HG03045 (cell line): ENCODE measurements around the gene AGPAT2.

ENCODE experiments used
- ATAC-seq: cut with Tn5 transposase; IDR thresholded peaks from one replicate; pipeline ENCODE4 v1.9.1; 2021; ENCODE audit warnings: mild to moderate bottlenecking, moderate library complexity; ENCODE audit not compliant: unreplicated experiment

AGPAT2 gene

DNA sequence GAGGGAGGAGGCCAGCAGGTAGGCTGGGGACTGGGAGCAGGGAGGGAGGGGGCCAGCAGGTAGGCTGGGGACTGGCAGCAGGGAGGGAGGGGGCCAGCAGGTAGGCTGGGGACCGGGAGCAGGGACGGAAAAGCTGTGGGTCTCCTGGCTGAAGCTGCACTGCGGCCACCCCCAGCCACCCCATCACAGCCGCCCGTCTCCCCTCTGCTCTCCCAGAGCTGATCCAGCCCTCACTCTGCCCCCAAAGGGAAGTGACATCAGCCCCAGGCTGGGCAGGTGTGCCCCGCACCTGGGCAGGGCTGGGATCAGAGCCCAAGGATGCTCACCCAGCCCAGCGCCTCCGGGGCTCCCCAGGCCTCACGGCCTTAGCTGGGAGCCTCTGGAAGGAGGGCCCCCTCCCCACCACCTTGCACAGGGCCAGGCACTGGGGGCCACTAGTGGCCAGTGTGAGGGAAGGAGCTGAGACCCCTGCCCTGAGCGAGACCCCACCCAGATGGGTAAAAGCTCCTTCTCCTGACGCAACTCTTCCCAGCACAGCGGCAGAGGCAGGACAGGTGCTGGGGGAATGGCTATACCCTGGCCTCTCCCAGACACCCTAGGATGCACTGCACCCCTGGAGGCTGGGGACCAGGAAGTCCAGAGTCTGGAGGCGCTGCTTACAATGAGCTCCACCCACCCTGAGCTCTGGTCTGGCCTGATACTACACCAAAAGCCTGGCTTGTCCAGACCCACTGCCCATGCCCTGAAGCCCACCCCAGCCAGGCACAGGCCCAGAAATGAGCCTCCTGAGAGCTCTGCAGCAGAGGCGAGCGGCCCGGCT is 11.6 kb downstream of the AGPAT2 start:
- ATAC-seq, result no peak

GRCh38 chr9:136674786-136675349 is 12.4 kb downstream of the AGPAT2 start:
- ATAC-seq, result no peak

GRCh38 chr9:136673975-136674785 is 13.1 kb downstream of the AGPAT2 start:
- ATAC-seq, result no peak

DNA sequence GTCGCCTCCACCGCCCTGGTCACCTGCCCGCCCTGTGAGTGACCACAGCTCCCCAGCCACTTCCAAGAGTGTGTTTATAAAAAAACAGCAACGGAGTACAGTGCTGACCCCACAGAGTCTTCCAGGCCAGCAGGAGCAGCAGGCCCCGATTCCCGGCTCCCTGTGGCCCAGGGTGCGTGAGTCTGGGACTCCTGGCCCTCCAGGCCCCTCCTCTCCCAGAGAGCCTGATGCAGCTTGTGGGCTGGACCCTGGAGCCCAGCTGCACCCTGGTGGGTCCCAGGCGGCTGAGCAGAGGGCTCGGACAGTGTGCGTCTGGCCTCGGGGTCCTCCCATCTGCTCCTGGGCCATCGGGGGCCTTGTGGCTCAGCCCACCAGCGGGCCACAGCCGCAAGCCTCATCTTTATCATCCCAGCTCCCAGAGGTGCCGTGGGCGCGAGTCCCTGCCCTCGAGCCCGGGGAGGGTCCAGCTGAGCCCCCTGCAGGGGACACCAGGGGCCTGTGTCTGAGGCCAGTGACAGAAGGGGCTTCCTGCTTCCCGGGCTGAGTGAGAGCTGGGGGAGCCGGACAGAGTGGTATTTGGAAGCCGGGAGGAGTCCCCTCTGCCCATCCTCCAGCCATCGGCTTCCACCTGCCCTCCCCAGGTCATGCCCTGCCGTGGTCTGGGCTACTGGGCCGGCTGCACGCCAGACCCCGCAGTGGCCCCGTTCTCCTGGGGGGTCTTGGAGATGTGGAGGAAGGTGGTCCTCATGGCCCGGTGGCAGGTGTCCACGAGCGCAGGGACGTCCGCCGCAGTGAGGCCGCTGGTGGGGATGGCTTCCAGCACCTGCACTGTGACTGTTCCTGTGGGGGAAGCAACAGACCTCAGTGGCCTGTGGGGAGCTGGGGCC is 13.9 kb downstream of the AGPAT2 start:
- no peak for ATAC-seq

- ATAC-seq, result no peak
Observed at GRCh38 chr9:136672431-136673087, 14.7 kb downstream of the AGPAT2 start.

DNA sequence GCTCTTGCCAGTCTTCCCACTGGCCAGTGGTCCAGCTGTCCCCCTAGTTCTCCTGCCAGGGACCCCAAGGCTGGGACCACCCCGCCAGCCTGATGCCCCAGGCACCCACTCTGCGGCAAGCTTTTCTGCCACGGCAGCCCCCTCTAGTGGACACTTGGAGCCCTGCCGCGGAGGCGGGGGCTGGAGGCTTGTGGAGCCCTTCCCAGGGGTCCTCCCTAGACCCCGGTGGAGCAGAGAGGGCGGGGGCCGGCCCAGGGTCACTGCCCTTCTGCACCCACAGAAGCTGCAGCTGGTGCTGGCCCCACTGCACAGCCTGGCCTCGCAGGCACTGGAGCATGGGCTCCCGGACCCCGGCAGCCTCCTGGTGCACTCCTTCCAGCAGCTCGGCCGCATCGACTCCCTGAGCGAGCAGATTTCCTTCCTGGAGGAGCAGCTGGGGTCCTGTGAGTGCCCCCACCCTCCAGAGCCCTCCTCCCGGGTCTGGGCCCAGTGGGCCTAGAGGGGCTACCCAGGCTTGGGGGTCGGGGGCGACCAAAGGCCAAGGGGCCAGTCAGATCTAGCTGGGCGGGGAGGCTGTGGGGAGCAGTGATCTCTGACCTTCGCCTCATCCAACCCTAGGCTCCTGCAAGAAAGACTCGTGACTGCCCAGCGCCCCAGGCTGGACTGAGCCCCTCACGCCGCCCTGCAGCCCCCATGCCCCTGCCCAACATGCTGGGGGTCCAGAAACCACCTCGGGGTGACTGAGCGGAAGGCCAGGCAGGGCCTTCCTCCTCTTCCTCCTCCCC is 15.4 kb downstream of the AGPAT2 start:
- ATAC-seq, result no peak

DNA sequence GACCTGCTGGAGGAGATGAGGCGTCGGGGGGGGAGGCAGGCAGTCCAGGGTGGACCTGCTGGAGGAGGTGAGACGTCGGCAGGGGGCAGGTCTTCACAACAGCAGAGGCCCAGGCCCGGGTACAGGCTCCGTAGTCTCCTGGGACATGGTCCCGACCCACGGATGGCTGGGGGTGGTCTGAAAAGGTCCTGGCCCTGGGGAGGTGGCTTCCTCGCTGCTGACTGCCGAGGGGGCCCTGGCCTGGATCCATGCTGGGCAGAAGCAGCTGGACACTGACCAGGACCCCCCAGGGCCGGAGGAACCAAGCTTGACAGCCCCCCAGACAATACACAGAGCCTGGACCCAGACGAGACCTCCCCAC is 16.0 kb downstream of the AGPAT2 start:
- no peak for ATAC-seq

DNA sequence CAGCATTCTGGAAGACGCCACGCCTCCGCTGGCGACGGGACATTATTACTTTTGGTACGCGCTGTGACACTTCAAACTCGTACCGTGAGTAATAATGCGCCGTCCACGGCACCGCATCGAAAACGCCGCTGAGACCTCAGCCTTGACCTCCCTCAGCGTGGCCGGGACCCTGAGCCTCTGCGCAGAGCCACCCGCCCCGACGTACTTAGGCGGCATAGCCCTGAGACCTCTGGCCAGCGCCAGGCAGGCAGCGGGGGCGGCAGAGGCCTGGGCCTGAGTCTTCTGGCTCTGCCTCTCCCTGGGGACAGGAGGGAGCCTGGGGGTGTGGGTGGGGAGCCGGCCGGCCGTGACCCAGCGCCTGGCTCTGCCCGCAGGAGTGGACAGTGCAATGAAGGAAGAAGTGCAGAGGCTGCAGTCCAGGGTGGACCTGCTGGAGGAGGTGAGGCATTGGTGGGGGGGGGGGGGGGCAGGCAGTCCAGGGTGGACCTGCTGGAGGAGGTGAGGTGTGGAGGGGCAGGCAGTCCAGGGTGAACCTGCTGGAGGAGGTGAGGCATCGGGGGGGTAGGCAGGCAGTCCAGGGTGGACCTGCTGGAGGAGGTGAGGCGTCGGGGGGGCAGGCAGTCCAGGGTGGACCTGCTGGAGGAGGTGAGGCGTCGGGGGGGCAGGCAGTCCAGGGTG is 16.5 kb downstream of the AGPAT2 start:
- no peak for ATAC-seq

DNA sequence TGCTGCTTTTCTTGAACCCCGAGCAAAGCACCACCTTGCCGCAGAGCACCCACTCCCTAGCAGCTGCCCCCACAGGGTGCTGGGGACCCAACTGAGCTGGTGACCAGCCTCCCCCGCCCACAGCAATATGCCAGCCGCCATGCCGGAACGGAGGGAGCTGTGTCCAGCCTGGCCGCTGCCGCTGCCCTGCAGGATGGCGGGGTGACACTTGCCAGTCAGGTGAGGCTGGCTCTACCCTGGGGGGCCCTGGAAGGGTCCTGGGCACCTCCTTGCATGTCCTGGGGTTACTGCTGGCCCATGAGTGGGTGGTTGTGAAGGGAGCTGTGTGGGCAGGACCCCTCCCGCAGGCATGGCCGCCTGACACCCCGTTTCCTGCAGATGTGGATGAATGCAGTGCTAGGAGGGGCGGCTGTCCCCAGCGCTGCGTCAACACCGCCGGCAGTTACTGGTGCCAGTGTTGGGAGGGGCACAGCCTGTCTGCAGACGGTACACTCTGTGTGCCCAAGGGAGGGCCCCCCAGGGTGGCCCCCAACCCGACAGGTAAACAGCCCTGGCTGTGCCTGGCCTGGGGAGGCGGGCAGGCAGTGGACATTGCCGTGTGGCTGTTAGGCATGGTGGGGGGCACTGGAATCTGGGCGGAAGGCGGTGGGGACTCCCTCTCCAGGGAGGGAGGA is 17.3 kb downstream of the AGPAT2 start:
- ATAC-seq, result no peak

GRCh38 chr9:136668983-136669790 is 18.1 kb downstream of the AGPAT2 start:
- no peak for ATAC-seq

- no peak for ATAC-seq
Observed at GRCh38 chr9:136667940-136668760, 19.1 kb downstream of the AGPAT2 start.

GRCh38 chr9:136667214-136667939 is 19.9 kb downstream of the AGPAT2 start:
- ATAC-seq, result no peak

DNA sequence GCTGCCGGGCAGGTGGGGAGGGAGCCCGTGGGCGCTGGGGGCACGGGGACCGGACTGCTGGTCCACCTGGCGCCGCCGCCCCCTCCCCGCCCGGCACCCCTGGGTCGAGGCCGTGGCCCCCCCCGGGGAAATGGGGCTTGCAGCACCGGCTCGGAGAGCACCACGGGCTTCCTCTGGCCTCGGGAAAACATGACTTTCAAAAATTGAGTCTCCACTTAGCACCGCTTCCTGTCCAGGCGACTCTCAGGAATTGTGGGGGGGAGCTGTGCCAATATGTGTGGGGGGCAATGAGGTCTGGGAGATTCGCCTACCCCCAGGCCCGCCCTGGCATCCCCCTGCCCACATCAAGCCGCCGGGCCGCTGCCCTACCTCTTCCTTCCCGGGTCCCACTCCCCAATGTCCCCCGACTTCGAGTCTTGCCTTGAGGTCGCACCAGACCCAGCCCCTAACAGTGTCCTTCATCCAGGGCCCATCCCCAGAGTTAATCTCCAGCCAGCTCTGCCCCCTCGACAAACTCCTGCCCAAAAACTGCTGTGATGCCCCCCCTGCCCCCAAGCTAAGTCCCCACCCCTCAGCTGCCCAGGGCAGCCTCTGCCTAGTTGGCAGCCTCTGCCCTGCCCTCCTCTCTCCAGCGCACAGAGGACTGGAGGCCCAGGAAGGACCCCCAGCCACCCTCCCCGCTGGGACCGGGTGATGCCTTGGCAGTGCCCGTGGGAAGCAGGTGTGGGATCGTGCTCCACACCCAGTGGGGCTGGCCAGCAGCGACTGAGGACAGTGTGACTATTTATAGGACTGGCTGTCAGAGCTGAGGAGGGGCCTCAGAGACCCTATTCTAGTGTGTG is 20.7 kb downstream of the AGPAT2 start:
- no peak for ATAC-seq

GRCh38 chr9:136665704-136666371 is 21.4 kb downstream of the AGPAT2 start:
- ATAC-seq, result no peak
